HepG2 (cell line): ENCODE measurements around the gene CORO7. TPM values are rescaled to one million over a fixed set of nuclear protein-coding genes. Genes with fewer than 3 reads are reported as not detected.

Source experiments
- NR2C2 ChIP-seq: sonication (generic); formaldehyde crosslinking; IDR thresholded peaks from 2 replicates; pipeline ENCODE4 v1.4.0; 2020; ENCODE audit warnings: missing genetic modification reagents, mild to moderate bottlenecking, moderate library complexity, borderline replicate concordance
- SIX4 ChIP-seq: sonication (generic); formaldehyde crosslinking; IDR thresholded peaks from 2 replicates; pipeline ENCODE4 v1.4.0; 2020; ENCODE audit warnings: missing genetic modification reagents
- SRY ChIP-seq: sonication (generic); formaldehyde crosslinking; IDR thresholded peaks from 2 replicates; pipeline ENCODE4 v1.8.0; 2022; ENCODE audit warnings: mild to moderate bottlenecking, missing genetic modification reagents
- TCF7L2 ChIP-seq: IDR thresholded peaks from 2 replicates; pipeline ENCODE4 v1.6.1; 2011; ENCODE audit warnings: mild to moderate bottlenecking, low read depth, low read length, moderate library complexity
- ZFP90 ChIP-seq: sonication (generic); formaldehyde crosslinking; IDR thresholded peaks from 2 replicates; pipeline ENCODE4 v1.8.0; 2022; ENCODE audit warnings: missing genetic modification reagents, mild to moderate bottlenecking, inconsistent platforms, borderline replicate concordance
- ZNF230 ChIP-seq: sonication (generic); formaldehyde crosslinking; IDR thresholded peaks from 2 replicates; pipeline ENCODE4 v1.4.0; 2020; ENCODE audit warnings: mild to moderate bottlenecking, missing genetic modification reagents
- ZNF383 ChIP-seq: sonication (generic); formaldehyde crosslinking; IDR thresholded peaks from 2 replicates; pipeline ENCODE4 v1.4.0; 2020; ENCODE audit warnings: missing genetic modification reagents, mild to moderate bottlenecking, borderline replicate concordance
- polyA plus RNA-seq, 8 experiments: library from polyadenylated mRNA; depleted of rRNA in 3 of 8; stranded (reverse) in 7 of 8; unstranded in 1 of 8; fragments of >200 nt; fragmentation: Illumina TruSeq in 4 of 8; extraction: Trizol in 4 of 8; gene quantifications; 2 replicates each; pipeline versions ENCODE4 v1.2.1 to v1.2.3, GENCODE V29; 2011 to 2016; ENCODE audit warnings: low read depth in 4 of 8, missing spikeins in 1 of 8, mixed read lengths in 1 of 8; ENCODE audit not compliant: insufficient read depth in 1 of 8
- total RNA-seq, 5 experiments: library from RNA; depleted of rRNA; stranded (reverse); fragments of >200 nt; fragmentation: Illumina TruSeq; extraction: Trizol; gene quantifications; 2 replicates each; pipeline ENCODE4 v1.2.3, GENCODE V29; 2016; ENCODE audit warnings: low read depth in 1 of 5
- TF ChIP-seq, protein P1 (sequence below), 2 experiments: sonication (generic) in 1 of 2; formaldehyde crosslinking in 1 of 2; IDR thresholded peaks; 2 replicates each; pipeline versions ENCODE4 v1.6.1 to v1.9.0; 2014 to 2022; ENCODE audit warnings: antibody characterized with exemption in 1 of 2, borderline replicate concordance in 1 of 2, inconsistent platforms in 1 of 2, low read depth in 1 of 2, missing genetic modification reagents in 1 of 2
- TF ChIP-seq, protein P2 (sequence below): sonication (generic); formaldehyde crosslinking; conservative IDR thresholded peaks from 2 replicates; pipeline ENCODE4 v1.4.0; 2020; ENCODE audit warnings: missing genetic modification reagents
- TF ChIP-seq, protein P3 (sequence below): sonication (generic); formaldehyde crosslinking; IDR thresholded peaks from 2 replicates; pipeline ENCODE4 v1.5.1; 2020; ENCODE audit warnings: mild to moderate bottlenecking, missing genetic modification reagents, moderate library complexity
- TF ChIP-seq, protein P4 (sequence below): sonication (generic); formaldehyde crosslinking; IDR thresholded peaks from 2 replicates; pipeline ENCODE4 v1.4.0; 2020; ENCODE audit warnings: mild to moderate bottlenecking, missing genetic modification reagents
- TF ChIP-seq, protein P5 (sequence below): IDR thresholded peaks from 2 replicates; pipeline ENCODE4 v1.6.1; 2018; ENCODE audit warnings: missing genetic modification reagents, mild to moderate bottlenecking, missing compliant biosample characterization

CORO7 gene
- total and polyA plus RNA-seq, 2 of the 13 experiments (the other 11 are each of a cell fraction or from before 2014, with no cell fraction given): 9.9 to 14.3 TPM

DNA sequence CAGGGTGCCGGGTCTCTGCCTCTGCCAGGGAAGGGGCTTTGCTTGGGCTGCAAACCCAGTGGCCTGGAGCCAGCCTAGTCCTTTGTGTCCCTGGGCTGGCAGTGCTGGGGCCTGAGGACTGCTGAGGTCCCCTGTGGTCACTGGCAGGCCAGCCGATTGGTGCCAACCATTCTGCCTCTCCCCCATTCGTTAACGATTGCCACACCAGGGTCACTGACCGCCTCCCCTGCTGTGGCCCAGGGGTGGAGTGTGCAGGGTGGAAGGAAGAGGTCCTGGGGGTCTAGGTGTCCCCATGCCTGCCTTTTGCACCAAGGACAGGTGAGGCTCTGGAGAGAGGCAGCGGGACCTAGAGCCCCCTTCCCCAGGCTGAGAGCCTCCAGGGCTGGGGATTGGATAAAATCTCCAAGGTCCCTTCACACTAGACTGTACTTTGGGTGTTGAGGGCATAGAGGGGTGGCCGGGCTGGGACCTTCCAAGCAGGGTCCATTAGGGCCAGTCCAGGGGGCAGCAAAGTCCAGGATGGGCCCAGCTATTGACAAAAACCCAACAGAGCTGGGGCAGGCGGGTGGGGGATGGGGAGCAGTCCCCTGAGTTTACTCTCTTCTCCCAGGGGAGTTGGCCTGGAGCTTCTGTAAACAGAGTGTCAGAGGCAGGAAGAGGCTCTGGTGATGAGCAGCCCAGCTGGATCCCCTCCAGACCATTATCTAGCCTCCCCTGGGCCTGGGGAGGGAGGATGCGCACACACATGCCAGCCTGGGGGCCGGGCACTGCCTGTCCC, 43.6 kb downstream of the CORO7 start (continued):
- TF ChIP-seq, protein P1, sequence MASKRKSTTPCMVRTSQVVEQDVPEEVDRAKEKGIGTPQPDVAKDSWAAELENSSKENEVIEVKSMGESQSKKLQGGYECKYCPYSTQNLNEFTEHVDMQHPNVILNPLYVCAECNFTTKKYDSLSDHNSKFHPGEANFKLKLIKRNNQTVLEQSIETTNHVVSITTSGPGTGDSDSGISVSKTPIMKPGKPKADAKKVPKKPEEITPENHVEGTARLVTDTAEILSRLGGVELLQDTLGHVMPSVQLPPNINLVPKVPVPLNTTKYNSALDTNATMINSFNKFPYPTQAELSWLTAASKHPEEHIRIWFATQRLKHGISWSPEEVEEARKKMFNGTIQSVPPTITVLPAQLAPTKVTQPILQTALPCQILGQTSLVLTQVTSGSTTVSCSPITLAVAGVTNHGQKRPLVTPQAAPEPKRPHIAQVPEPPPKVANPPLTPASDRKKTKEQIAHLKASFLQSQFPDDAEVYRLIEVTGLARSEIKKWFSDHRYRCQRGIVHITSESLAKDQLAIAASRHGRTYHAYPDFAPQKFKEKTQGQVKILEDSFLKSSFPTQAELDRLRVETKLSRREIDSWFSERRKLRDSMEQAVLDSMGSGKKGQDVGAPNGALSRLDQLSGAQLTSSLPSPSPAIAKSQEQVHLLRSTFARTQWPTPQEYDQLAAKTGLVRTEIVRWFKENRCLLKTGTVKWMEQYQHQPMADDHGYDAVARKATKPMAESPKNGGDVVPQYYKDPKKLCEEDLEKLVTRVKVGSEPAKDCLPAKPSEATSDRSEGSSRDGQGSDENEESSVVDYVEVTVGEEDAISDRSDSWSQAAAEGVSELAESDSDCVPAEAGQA (IDR thresholded peaks at IDR 0.05; ENCODE audit: low read depth): no peak
- TF ChIP-seq, protein P1 (CRISPR knock-in tag; IDR thresholded peaks at IDR 0.05; ENCODE audit: borderline replicate concordance): no peak
- TF ChIP-seq ZNF230 (CRISPR knock-in tag) (0 out of 2 replicates have a peak, but pooled peaks have one; percentile 52), ZNF383 (no peak), TCF7L2 (no peak), SIX4 (CRISPR knock-in tag) (no peak), ZFP90 (peak; percentile 20; the same call in 1 of the 2 replicates), SRY (CRISPR knock-in tag) (peak; percentile 41; the same call in 1 of the 2 replicates), NR2C2 (peak; percentile 68)
- TF ChIP-seq, protein P2, sequence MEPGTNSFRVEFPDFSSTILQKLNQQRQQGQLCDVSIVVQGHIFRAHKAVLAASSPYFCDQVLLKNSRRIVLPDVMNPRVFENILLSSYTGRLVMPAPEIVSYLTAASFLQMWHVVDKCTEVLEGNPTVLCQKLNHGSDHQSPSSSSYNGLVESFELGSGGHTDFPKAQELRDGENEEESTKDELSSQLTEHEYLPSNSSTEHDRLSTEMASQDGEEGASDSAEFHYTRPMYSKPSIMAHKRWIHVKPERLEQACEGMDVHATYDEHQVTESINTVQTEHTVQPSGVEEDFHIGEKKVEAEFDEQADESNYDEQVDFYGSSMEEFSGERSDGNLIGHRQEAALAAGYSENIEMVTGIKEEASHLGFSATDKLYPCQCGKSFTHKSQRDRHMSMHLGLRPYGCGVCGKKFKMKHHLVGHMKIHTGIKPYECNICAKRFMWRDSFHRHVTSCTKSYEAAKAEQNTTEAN (CRISPR knock-in tag): peak; percentile 13; the same call in 1 of the 2 replicates
- TF ChIP-seq, protein P3, sequence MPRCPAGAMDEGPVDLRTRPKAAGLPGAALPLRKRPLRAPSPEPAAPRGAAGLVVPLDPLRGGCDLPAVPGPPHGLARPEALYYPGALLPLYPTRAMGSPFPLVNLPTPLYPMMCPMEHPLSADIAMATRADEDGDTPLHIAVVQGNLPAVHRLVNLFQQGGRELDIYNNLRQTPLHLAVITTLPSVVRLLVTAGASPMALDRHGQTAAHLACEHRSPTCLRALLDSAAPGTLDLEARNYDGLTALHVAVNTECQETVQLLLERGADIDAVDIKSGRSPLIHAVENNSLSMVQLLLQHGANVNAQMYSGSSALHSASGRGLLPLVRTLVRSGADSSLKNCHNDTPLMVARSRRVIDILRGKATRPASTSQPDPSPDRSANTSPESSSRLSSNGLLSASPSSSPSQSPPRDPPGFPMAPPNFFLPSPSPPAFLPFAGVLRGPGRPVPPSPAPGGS (CRISPR knock-in tag): peak; percentile 53; the same call in 1 of the 2 replicates
- TF ChIP-seq, protein P4, sequence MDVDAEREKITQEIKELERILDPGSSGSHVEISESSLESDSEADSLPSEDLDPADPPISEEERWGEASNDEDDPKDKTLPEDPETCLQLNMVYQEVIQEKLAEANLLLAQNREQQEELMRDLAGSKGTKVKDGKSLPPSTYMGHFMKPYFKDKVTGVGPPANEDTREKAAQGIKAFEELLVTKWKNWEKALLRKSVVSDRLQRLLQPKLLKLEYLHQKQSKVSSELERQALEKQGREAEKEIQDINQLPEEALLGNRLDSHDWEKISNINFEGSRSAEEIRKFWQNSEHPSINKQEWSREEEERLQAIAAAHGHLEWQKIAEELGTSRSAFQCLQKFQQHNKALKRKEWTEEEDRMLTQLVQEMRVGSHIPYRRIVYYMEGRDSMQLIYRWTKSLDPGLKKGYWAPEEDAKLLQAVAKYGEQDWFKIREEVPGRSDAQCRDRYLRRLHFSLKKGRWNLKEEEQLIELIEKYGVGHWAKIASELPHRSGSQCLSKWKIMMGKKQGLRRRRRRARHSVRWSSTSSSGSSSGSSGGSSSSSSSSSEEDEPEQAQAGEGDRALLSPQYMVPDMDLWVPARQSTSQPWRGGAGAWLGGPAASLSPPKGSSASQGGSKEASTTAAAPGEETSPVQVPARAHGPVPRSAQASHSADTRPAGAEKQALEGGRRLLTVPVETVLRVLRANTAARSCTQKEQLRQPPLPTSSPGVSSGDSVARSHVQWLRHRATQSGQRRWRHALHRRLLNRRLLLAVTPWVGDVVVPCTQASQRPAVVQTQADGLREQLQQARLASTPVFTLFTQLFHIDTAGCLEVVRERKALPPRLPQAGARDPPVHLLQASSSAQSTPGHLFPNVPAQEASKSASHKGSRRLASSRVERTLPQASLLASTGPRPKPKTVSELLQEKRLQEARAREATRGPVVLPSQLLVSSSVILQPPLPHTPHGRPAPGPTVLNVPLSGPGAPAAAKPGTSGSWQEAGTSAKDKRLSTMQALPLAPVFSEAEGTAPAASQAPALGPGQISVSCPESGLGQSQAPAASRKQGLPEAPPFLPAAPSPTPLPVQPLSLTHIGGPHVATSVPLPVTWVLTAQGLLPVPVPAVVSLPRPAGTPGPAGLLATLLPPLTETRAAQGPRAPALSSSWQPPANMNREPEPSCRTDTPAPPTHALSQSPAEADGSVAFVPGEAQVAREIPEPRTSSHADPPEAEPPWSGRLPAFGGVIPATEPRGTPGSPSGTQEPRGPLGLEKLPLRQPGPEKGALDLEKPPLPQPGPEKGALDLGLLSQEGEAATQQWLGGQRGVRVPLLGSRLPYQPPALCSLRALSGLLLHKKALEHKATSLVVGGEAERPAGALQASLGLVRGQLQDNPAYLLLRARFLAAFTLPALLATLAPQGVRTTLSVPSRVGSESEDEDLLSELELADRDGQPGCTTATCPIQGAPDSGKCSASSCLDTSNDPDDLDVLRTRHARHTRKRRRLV (CRISPR knock-in tag): 0 out of 2 replicates have a peak, but pooled peaks have one; percentile 1
- TF ChIP-seq, protein P5, sequence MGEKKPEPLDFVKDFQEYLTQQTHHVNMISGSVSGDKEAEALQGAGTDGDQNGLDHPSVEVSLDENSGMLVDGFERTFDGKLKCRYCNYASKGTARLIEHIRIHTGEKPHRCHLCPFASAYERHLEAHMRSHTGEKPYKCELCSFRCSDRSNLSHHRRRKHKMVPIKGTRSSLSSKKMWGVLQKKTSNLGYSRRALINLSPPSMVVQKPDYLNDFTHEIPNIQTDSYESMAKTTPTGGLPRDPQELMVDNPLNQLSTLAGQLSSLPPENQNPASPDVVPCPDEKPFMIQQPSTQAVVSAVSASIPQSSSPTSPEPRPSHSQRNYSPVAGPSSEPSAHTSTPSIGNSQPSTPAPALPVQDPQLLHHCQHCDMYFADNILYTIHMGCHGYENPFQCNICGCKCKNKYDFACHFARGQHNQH (CRISPR knock-in tag): peak; percentile 69
